SK-N-SH treated with all-trans-retinoic acid at 6 μM for 48 hours (cell line): ENCODE measurements around the gene GUCD1.

Source experiments
- ATAC-seq: fragments of 200-7000 bp; cut with Tn5 transposase; 3 replicates; pipeline ENCODE4 v1.9.1; 2020; ENCODE audit warnings: mild to moderate bottlenecking, moderate library complexity
- ARNTL ChIP-seq: fragments of 450-650 bp; formaldehyde crosslinking; IDR thresholded peaks from 2 replicates; pipeline ENCODE4 v1.5.0; 2020; ENCODE audit warnings: low read depth, mild to moderate bottlenecking, moderate library complexity, borderline replicate concordance
- CSDC2 ChIP-seq: fragments of 250-450 bp; sonication (Bioruptor Pico); IDR thresholded peaks from 2 replicates; pipeline ENCODE4 v1.5.0; 2020; ENCODE audit warnings: mild to moderate bottlenecking, moderate library complexity
- CSRNP3 ChIP-seq: fragments of 250-450 bp; sonication (Bioruptor Pico); IDR thresholded peaks from 2 replicates; pipeline ENCODE4 v1.5.1; 2021; ENCODE audit warnings: mild to moderate bottlenecking, moderate library complexity
- GLIS3 ChIP-seq: fragments of 250-450 bp; sonication (Bioruptor Pico); IDR thresholded peaks from 2 replicates; pipeline ENCODE4 v1.5.0; 2020; ENCODE audit warnings: mild to moderate bottlenecking, moderate library complexity
- ISL1 ChIP-seq: fragments of 250-450 bp; sonication (Bioruptor Pico); IDR thresholded peaks from 2 replicates; pipeline ENCODE4 v2.1.2; 2022; ENCODE audit warnings: mild to moderate bottlenecking, moderate library complexity
- OSR1 ChIP-seq: fragments of 250-450 bp; sonication (Bioruptor Pico); IDR thresholded peaks from 2 replicates; pipeline ENCODE4 v1.8.0; 2022; ENCODE audit warnings: moderate library complexity, mild to moderate bottlenecking, inconsistent platforms
- PATZ1 ChIP-seq: fragments of 250-450 bp; sonication (Bioruptor Pico); IDR thresholded peaks from 2 replicates; pipeline ENCODE4 v1.8.0; 2020; ENCODE audit warnings: mild to moderate bottlenecking, moderate library complexity, borderline replicate concordance
- RARB ChIP-seq: fragments of 250-450 bp; sonication (Bioruptor Pico); IDR thresholded peaks from 2 replicates; pipeline ENCODE4 v1.8.0; 2021; ENCODE audit warnings: mild to moderate bottlenecking, moderate library complexity
- SNAI2 ChIP-seq: fragments of 250-450 bp; sonication (Bioruptor Pico); IDR thresholded peaks from 2 replicates; pipeline ENCODE4 v1.5.0; 2020; ENCODE audit warnings: mild to moderate bottlenecking, moderate library complexity
- TCF4 ChIP-seq: fragments of 250-450 bp; sonication (Bioruptor Pico); IDR thresholded peaks from 2 replicates; pipeline ENCODE4 v1.8.0; 2021; ENCODE audit warnings: mild to moderate bottlenecking, moderate library complexity, borderline replicate concordance
- TOX ChIP-seq: fragments of 250-450 bp; sonication (Bioruptor Pico); IDR thresholded peaks from 2 replicates; pipeline ENCODE4 v1.8.0; 2021; ENCODE audit warnings: mild to moderate bottlenecking, moderate library complexity, borderline replicate concordance
- TSHZ2 ChIP-seq: fragments of 250-450 bp; sonication (Bioruptor Pico); IDR thresholded peaks from 2 replicates; pipeline ENCODE4 v1.5.0; 2020; ENCODE audit warnings: mild to moderate bottlenecking, moderate library complexity
- ZC3H10 ChIP-seq: fragments of 250-450 bp; sonication (Bioruptor Pico); IDR thresholded peaks from 2 replicates; pipeline ENCODE4 v1.5.1; 2021; ENCODE audit warnings: mild to moderate bottlenecking, moderate library complexity
- ZFP3 ChIP-seq: fragments of 250-450 bp; sonication (Bioruptor Pico); IDR thresholded peaks from 2 replicates; pipeline ENCODE4 v1.5.0; 2020; ENCODE audit warnings: mild to moderate bottlenecking, moderate library complexity
- ZNF565 ChIP-seq: fragments of 450-650 bp; formaldehyde crosslinking; conservative IDR thresholded peaks from 2 replicates; pipeline ENCODE4 v1.5.0; 2020; ENCODE audit warnings: low read depth, mild to moderate bottlenecking, moderate library complexity
- ZNF70 ChIP-seq: fragments of 450-650 bp; formaldehyde crosslinking; IDR thresholded peaks from 2 replicates; pipeline ENCODE4 v1.5.0; 2020; ENCODE audit warnings: mild to moderate bottlenecking, moderate library complexity
- ZNF8 ChIP-seq: fragments of 450-650 bp; formaldehyde crosslinking; IDR thresholded peaks from 2 replicates; pipeline ENCODE4 v1.5.0; 2020; ENCODE audit warnings: mild to moderate bottlenecking, moderate library complexity
- TF ChIP-seq, protein P1 (sequence below): fragments of 250-450 bp; sonication (Bioruptor Pico); IDR thresholded peaks from 2 replicates; pipeline ENCODE4 v1.5.1; 2020; ENCODE audit warnings: low read depth, mild to moderate bottlenecking, moderate library complexity
- TF ChIP-seq, protein P2 (sequence below): fragments of 250-450 bp; sonication (Bioruptor Pico); IDR thresholded peaks from 2 replicates; pipeline ENCODE4 v1.8.0; 2021; ENCODE audit warnings: low read depth, mild to moderate bottlenecking, moderate library complexity, borderline replicate concordance

GUCD1 gene

DNA sequence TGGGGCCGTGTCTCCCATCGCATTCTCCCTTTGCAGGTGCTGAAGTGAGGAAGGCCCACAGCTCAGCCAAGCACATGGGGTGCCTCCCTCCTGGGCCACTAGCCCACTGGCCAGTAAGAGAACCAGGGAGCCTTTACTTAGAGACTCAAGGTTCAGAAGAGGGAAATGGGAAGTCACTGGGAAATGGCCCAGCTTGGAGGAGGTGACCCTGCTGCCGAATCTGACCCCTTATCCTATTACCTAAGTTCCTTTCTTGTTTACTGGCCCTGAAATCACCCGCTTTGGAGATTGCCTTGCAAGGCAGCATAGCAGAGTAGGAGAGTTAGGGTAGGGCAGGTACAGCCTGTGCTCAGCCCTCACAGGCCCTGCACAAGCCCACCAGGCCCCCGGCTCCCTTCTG, 35.4 kb downstream of the GUCD1 start:
- TF ChIP-seq, protein P1, sequence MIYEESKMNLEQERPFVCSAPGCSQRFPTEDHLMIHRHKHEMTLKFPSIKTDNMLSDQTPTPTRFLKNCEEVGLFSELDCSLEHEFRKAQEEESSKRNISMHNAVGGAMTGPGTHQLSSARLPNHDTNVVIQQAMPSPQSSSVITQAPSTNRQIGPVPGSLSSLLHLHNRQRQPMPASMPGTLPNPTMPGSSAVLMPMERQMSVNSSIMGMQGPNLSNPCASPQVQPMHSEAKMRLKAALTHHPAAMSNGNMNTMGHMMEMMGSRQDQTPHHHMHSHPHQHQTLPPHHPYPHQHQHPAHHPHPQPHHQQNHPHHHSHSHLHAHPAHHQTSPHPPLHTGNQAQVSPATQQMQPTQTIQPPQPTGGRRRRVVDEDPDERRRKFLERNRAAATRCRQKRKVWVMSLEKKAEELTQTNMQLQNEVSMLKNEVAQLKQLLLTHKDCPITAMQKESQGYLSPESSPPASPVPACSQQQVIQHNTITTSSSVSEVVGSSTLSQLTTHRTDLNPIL (CRISPR knock-in tag) = no peak
- TF ChIP-seq OSR1 (CRISPR knock-in tag) = no peak
- no peak for TF ChIP-seq TOX (CRISPR knock-in tag)
- TF ChIP-seq GLIS3 (CRISPR knock-in tag) = no peak
- no peak for TF ChIP-seq RARB (CRISPR knock-in tag)
- no peak for TF ChIP-seq ARNTL
- no peak for TF ChIP-seq ZFP3 (CRISPR knock-in tag)
- TF ChIP-seq SNAI2 = no peak
- TF ChIP-seq ZNF8 (CRISPR knock-in tag) = no peak
- no peak for TF ChIP-seq ZNF565 (CRISPR knock-in tag)
- TF ChIP-seq, protein P2, sequence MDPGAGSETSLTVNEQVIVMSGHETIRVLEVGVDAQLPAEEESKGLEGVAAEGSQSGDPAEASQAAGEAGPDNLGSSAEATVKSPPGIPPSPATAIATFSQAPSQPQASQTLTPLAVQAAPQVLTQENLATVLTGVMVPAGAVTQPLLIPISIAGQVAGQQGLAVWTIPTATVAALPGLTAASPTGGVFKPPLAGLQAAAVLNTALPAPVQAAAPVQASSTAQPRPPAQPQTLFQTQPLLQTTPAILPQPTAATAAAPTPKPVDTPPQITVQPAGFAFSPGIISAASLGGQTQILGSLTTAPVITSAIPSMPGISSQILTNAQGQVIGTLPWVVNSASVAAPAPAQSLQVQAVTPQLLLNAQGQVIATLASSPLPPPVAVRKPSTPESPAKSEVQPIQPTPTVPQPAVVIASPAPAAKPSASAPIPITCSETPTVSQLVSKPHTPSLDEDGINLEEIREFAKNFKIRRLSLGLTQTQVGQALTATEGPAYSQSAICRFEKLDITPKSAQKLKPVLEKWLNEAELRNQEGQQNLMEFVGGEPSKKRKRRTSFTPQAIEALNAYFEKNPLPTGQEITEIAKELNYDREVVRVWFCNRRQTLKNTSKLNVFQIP (CRISPR knock-in tag) = no peak
- TF ChIP-seq ISL1 (CRISPR knock-in tag) = no peak
- no peak for TF ChIP-seq ZC3H10
- no peak for ATAC-seq

GRCh38 chr22:24518771-24519485, 36.0 kb downstream of the GUCD1 start:
- TF ChIP-seq ZNF565 (CRISPR knock-in tag) = no peak
- no peak for TF ChIP-seq ZFP3 (CRISPR knock-in tag)
- TF ChIP-seq PATZ1 = no peak
- TF ChIP-seq RARB (CRISPR knock-in tag) = no peak
- no peak for TF ChIP-seq CSDC2 (CRISPR knock-in tag)
- TF ChIP-seq TCF4 (CRISPR knock-in tag) = no peak
- TF ChIP-seq, protein P1 (CRISPR knock-in tag) = no peak
- TF ChIP-seq ZNF8 (CRISPR knock-in tag) = no peak
- ATAC-seq = no peak

DNA sequence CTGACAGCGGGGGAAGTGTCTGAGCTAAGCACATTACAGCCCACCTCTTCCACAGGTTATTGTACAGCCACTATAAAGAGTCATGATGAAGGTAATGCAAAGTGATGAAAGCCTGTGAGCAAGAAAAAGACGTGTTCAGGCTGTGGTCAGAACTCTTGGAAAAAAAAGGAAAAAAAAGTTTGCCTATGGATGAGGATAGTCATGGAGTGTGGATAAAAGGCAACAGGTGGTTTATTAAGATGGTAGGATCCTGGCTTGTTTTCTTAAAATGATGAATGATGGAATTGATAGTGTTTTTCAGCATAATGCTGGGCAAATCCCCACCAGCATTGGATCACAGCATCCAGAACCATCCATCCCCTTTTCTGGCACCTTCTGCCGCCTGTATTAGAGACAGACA, 36.7 kb downstream of the GUCD1 start:
- TF ChIP-seq CSRNP3 (CRISPR knock-in tag) (no peak), ZNF70 (CRISPR knock-in tag) (no peak), ZNF565 (CRISPR knock-in tag) (no peak), TSHZ2 (no peak), ISL1 (CRISPR knock-in tag) (no peak)
- ATAC-seq = no peak
